NCI-H187 treated with DMSO at 0.1 percent for 48 hours (cell line): ENCODE results near the gene RING1.
"Not testable (repeated sequence)": the region's sequence is repeated elsewhere in the genome, so short reads cannot be mapped to it uniquely, and the experiment has no call there.

Experiments used
- DNase-seq: peaks from one replicate; lab custom pipeline; 2025; lab: John Stamatoyannopoulos, UW

RING1 gene

GRCh38 chr6:33206027-33206863 is 2.1 kb upstream of the RING1 start:
- DNase-seq: no peak

- no peak for DNase-seq
Observed at GRCh38 chr6:33206864-33207551, 1.3 kb upstream of the RING1 start.

- no peak for DNase-seq
Observed at GRCh38 chr6:33207552-33208090, 679 bp upstream of the RING1 start.

- DNase-seq: no peak
Observed at GRCh38 chr6:33209856-33210255, 1.6 kb downstream of the RING1 start.

- no peak for DNase-seq
Observed at GRCh38 chr6:33211136-33211535, 2.8 kb downstream of the RING1 start.

GRCh38 chr6:33211666-33212422 is 3.5 kb downstream of the RING1 start:
- no peak for DNase-seq

- DNase-seq: no peak
Observed at GRCh38 chr6:33212857-33213165, 4.5 kb downstream of the RING1 start.

- no peak for DNase-seq
Observed at GRCh38 chr6:33213166-33213988, 5.1 kb downstream of the RING1 start.

GRCh38 chr6:33213989-33214335 is 5.7 kb downstream of the RING1 start:
- DNase-seq: no peak

- DNase-seq: no peak
Observed at GRCh38 chr6:33215271-33216116, 7.2 kb downstream of the RING1 start.

GRCh38 chr6:33216117-33216649 is 7.9 kb downstream of the RING1 start:
- no peak for DNase-seq

GRCh38 chr6:33217246-33217645 is 8.9 kb downstream of the RING1 start:
- no peak for DNase-seq

GRCh38 chr6:33217681-33218080 is 9.4 kb downstream of the RING1 start:
- DNase-seq: no peak

- not testable (repeated sequence) for DNase-seq
Observed at GRCh38 chr6:33226503-33227120, 18.3 kb downstream of the RING1 start.

- no peak for DNase-seq
Observed at GRCh38 chr6:33235221-33235634, 26.9 kb downstream of the RING1 start.

- DNase-seq: no peak
Observed at GRCh38 chr6:33236328-33236727, 28.0 kb downstream of the RING1 start.

GRCh38 chr6:33236852-33237251 is 28.6 kb downstream of the RING1 start:
- DNase-seq: no peak

GRCh38 chr6:33237741-33238140 is 29.4 kb downstream of the RING1 start:
- DNase-seq: no peak

GRCh38 chr6:33241968-33242367 is 33.7 kb downstream of the RING1 start:
- no peak for DNase-seq

- DNase-seq: no peak
Observed at GRCh38 chr6:33243476-33243875, 35.2 kb downstream of the RING1 start.
